Neural cell (in vitro differentiated cells): Measurements from ENCODE around the gene ST8SIA6. TPM values are rescaled to one million over a fixed set of nuclear protein-coding genes. Genes with fewer than 3 reads are reported as not detected.
"Not testable (repeated sequence)": the region's sequence is repeated elsewhere in the genome, so short reads cannot be mapped to it uniquely, and the experiment has no call there.

Source experiments
- H2AFZ ChIP-seq: fragments of 200-600, 300-800 bp; sonication (generic), shearing (Covaris generic); 2 replicates; pipeline ENCODE4 v1.6.0; 2014; ENCODE audit warnings: low read depth, mild to moderate bottlenecking, antibody characterized with exemption, low read length, moderate library complexity
- H3F3A ChIP-seq: fragments of 200-600 bp; shearing (Covaris generic); 2 replicates; pipeline ENCODE4 v1.6.1; 2016; ENCODE audit warnings: mild to moderate bottlenecking, moderate library complexity, mixed read lengths, antibody characterized with exemption, low read length; ENCODE audit not compliant: insufficient read depth, poor library complexity, severe bottlenecking
- H3K27ac ChIP-seq: fragments of 200-600, 300-800 bp; sonication (generic), shearing (Covaris generic); 2 replicates; pipeline ENCODE4 v1.5.1; 2014; ENCODE audit warnings: mild to moderate bottlenecking, low read length, moderate library complexity
- H3K27me3 ChIP-seq: fragments of 300-800, 200-600 bp; sonication (generic), shearing (Covaris generic); 2 replicates; pipeline ENCODE4 v1.6.0; 2014; ENCODE audit warnings: mild to moderate bottlenecking, low read depth, low read length, moderate library complexity; ENCODE audit not compliant: insufficient read depth
- H3K36me3 ChIP-seq: fragments of 300-800, 200-600 bp; sonication (generic), shearing (Covaris generic); 2 replicates; pipeline ENCODE4 v1.5.1; 2014; ENCODE audit warnings: mild to moderate bottlenecking, antibody characterized with exemption, low read length, moderate library complexity; ENCODE audit not compliant: insufficient read depth
- H3K4me2 ChIP-seq: fragments of 300-800, 200-600 bp; sonication (generic), shearing (Covaris generic); 2 replicates; pipeline ENCODE4 v1.6.0; 2014; ENCODE audit warnings: mild to moderate bottlenecking, low read length
- H3K4me3 ChIP-seq: fragments of 300-800, 200-600 bp; sonication (generic), shearing (Covaris generic); 2 replicates; pipeline ENCODE4 v1.5.1; 2014; ENCODE audit warnings: mild to moderate bottlenecking, low read length, moderate library complexity
- H3K79me2 ChIP-seq: fragments of 200-600 bp; shearing (Covaris generic); replicated peaks from 2 replicates; pipeline ENCODE4 v1.6.0; 2014; ENCODE audit warnings: mild to moderate bottlenecking, low read length, moderate library complexity; ENCODE audit not compliant: insufficient read depth
- H3K9ac ChIP-seq: fragments of 300-800, 200-600 bp; sonication (generic), shearing (Covaris generic); 2 replicates; pipeline ENCODE4 v1.6.1; 2016; ENCODE audit warnings: mild to moderate bottlenecking, low read length, mixed read lengths
- H3K9me2 ChIP-seq: fragments of 200-600 bp; shearing (Covaris generic); 2 replicates; pipeline ENCODE4 v1.6.1; 2016; ENCODE audit warnings: mild to moderate bottlenecking, low read length, mixed read lengths; ENCODE audit not compliant: insufficient read depth
- H3K9me3 ChIP-seq: fragments of 200-600, 300-800 bp; sonication (generic), shearing (Covaris generic); 2 replicates; pipeline ENCODE4 v1.6.1; 2016; ENCODE audit warnings: mild to moderate bottlenecking, mixed run types, low read length, moderate library complexity, mixed read lengths
- H4K20me1 ChIP-seq: fragments of 200-600 bp; shearing (Covaris generic); 2 replicates; pipeline ENCODE4 v1.6.1; 2016; ENCODE audit warnings: mild to moderate bottlenecking, mixed run types; ENCODE audit not compliant: insufficient read depth
- EP300 ChIP-seq: fragments of 450-650 bp; conservative IDR thresholded peaks from 2 replicates; pipeline ENCODE4 v1.6.1; 2014; ENCODE audit warnings: antibody characterized with exemption, mild to moderate bottlenecking, moderate library complexity; ENCODE audit not compliant: poor library complexity, severe bottlenecking
- EZH2 ChIP-seq: fragments of 200-600, 300-800 bp; shearing (Covaris generic), sonication (generic); IDR thresholded peaks from 2 replicates; pipeline ENCODE4 v1.6.1; 2014; ENCODE audit warnings: antibody characterized with exemption, low read length, borderline replicate concordance, mild to moderate bottlenecking; ENCODE audit not compliant: insufficient read depth, poor library complexity, severe bottlenecking
- MXI1 ChIP-seq: fragments of 450-650 bp; conservative IDR thresholded peaks from 2 replicates; pipeline ENCODE4 v1.6.1; 2014; ENCODE audit warnings: antibody characterized with exemption, mild to moderate bottlenecking; ENCODE audit not compliant: poor library complexity, severe bottlenecking
- POLR2AphosphoS5 ChIP-seq: IDR thresholded peaks from 2 replicates; pipeline ENCODE4 v1.6.1; 2012
- RAD21 ChIP-seq: fragments of 450-650 bp; conservative IDR thresholded peaks from 2 replicates; pipeline ENCODE4 v1.6.1; 2014; ENCODE audit warnings: antibody characterized with exemption, mild to moderate bottlenecking, moderate library complexity
- REST ChIP-seq: IDR thresholded peaks from 2 replicates; pipeline ENCODE4 v1.6.1; 2012; ENCODE audit warnings: borderline replicate concordance
- SMC3 ChIP-seq: fragments of 450-650 bp; conservative IDR thresholded peaks from 2 replicates; pipeline ENCODE4 v1.6.1; 2014; ENCODE audit warnings: antibody characterized with exemption, mild to moderate bottlenecking, moderate library complexity; ENCODE audit not compliant: poor library complexity
- TAF1 ChIP-seq: IDR thresholded peaks from 2 replicates; pipeline ENCODE4 v1.6.1; 2012; ENCODE audit warnings: low read depth
- polyA plus RNA-seq: library from polyadenylated mRNA; depleted of rRNA; stranded (reverse); fragments of >200 nt; gene quantifications from 2 replicates; pipeline ENCODE4 v1.2.3, GENCODE V29; 2014
- TF ChIP-seq, protein P1 (sequence below): fragments of 450-650 bp; IDR thresholded peaks from 2 replicates; pipeline ENCODE4 v1.5.1; 2014; ENCODE audit warnings: antibody characterized with exemption, mild to moderate bottlenecking, moderate library complexity; ENCODE audit not compliant: poor library complexity, severe bottlenecking

ST8SIA6 gene
- polyA plus RNA-seq, 1 donor from 2014 or later: 0.41 TPM

GRCh38 chr10:17503795-17504194, 49.4 kb upstream of the ST8SIA6 start (continued):
- TF ChIP-seq TAF1: no peak

- Histone ChIP-seq H3K9ac (no peak overlapping the region), H2AFZ (no peak overlapping the region), H3K27me3 (no peaks in the 10 kb centered on the region)
Measured at GRCh38 chr10:17502814-17503213, 48.4 kb upstream of the ST8SIA6 start.

GRCh38 chr10:17499014-17499413, 44.6 kb upstream of the ST8SIA6 start:
- not testable (repeated sequence) for H3K9me2 ChIP-seq

More at GRCh38 chr10:17502814-17503213, 48.4 kb upstream of the ST8SIA6 start:
- no peak overlapping the region for H3K4me2 ChIP-seq
- H3K9me2 ChIP-seq: no peaks in the 10 kb centered on the region
- H3K9me3 ChIP-seq: no peaks in the 10 kb centered on the region
- no peak overlapping the region for H3K27ac ChIP-seq
- no peaks in the 10 kb centered on the region for H4K20me1 ChIP-seq
- TF ChIP-seq REST (no peak), EP300 (no peak), SMC3 (no peak), EZH2 (no peak), MXI1 (no peak), TAF1 (no peak), POLR2AphosphoS5 (no peak), RAD21 (no peak)
- TF ChIP-seq, protein P1, sequence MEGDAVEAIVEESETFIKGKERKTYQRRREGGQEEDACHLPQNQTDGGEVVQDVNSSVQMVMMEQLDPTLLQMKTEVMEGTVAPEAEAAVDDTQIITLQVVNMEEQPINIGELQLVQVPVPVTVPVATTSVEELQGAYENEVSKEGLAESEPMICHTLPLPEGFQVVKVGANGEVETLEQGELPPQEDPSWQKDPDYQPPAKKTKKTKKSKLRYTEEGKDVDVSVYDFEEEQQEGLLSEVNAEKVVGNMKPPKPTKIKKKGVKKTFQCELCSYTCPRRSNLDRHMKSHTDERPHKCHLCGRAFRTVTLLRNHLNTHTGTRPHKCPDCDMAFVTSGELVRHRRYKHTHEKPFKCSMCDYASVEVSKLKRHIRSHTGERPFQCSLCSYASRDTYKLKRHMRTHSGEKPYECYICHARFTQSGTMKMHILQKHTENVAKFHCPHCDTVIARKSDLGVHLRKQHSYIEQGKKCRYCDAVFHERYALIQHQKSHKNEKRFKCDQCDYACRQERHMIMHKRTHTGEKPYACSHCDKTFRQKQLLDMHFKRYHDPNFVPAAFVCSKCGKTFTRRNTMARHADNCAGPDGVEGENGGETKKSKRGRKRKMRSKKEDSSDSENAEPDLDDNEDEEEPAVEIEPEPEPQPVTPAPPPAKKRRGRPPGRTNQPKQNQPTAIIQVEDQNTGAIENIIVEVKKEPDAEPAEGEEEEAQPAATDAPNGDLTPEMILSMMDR: no peak
- H3F3A ChIP-seq: no peaks in the 10 kb centered on the region
- H3K79me2 ChIP-seq: no peaks in the 10 kb centered on the region
- no peak overlapping the region for H3K4me3 ChIP-seq
- H3K36me3 ChIP-seq: no peaks in the 10 kb centered on the region

More at GRCh38 chr10:17499014-17499413, 44.6 kb upstream of the ST8SIA6 start:
- H3K4me3 ChIP-seq, H3K9ac ChIP-seq, H3K79me2 ChIP-seq, H3K27ac ChIP-seq, H3K4me2 ChIP-seq, H3K36me3 ChIP-seq, H3K9me3 ChIP-seq, H3K27me3 ChIP-seq, H2AFZ ChIP-seq, H4K20me1 ChIP-seq, H3F3A ChIP-seq: not testable (repeated sequence)
